Stimulated activated naive B cell treated with anti-CD40 and anti-IgM and Interleukin-4, amounts not matched to agents 10 μg/mL and 1 μg/mL and 100 μg/mL, for 72 hours (primary cell): Measurements from ENCODE around the gene BCO2.
"Not testable (repeated sequence)": the region's sequence is repeated elsewhere in the genome, so short reads cannot be mapped to it uniquely, and the experiment has no call there.

Experiments used
- ATAC-seq, 2 donors: fragments of 150-1000 bp; cut with Tn5 transposase; replicated peaks; 2 replicates each; pipeline ENCODE4 v1.10.0; 2021; ENCODE audit warnings: moderate library complexity in 1 of 2
- DNase-seq: peaks from one replicate; pipeline ENCODE4 v3.0.0; 2021
- H3K27ac Mint-ChIP-seq: one replicate; pipeline ENCODE4 v1.8.0; 2022; ENCODE audit warnings: mild to moderate bottlenecking, mixed read lengths
- H3K27me3 Mint-ChIP-seq, 2 donors: one replicate each; pipeline ENCODE4 v1.8.0; 2022; ENCODE audit warnings: mixed read lengths in 2 of 2
- H3K36me3 Mint-ChIP-seq, 2 donors: one replicate each; pipeline ENCODE4 v1.8.0; 2022; ENCODE audit warnings: mixed read lengths in 2 of 2, mild to moderate bottlenecking in 1 of 2
- H3K4me1 Mint-ChIP-seq, 2 donors: one replicate each; pipeline ENCODE4 v1.8.0; 2022; ENCODE audit warnings: mixed read lengths in 2 of 2, mild to moderate bottlenecking in 1 of 2
- H3K4me3 Mint-ChIP-seq, 2 donors: one replicate each; pipeline ENCODE4 v1.8.0; 2022; ENCODE audit warnings: mild to moderate bottlenecking in 2 of 2, mixed read lengths in 2 of 2, moderate library complexity in 1 of 2
- H3K9me3 Mint-ChIP-seq, 2 donors: one replicate each; pipeline ENCODE4 v1.8.0; 2022; ENCODE audit warnings: mixed read lengths in 2 of 2, mild to moderate bottlenecking in 1 of 2

The BCO2 gene

DNA sequence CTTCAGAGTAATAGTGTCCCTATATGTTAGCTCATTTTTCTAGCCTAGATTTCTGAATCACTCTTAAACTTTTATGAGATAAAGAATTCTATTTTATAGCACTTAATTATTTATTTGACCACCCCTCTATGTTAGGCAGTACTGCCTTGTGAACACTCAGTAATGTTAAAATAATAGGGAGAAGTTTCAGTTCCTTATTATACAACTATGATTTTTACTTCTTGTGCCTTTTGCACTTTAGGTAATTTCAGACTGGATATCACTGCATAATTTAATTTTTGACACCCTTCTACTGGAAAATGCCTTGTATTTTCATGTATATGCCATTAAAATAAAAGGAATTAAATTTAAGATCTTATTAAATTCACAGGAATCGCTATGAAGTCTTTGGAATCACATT lies 3.1 kb downstream of the BCO2 start:
- H3K27ac Mint-ChIP-seq: no peak overlapping the region
- peaks cover 10 to 36% of the 10 kb centered on the region in 2 donors for H3K4me1 Mint-ChIP-seq
- no peak for ATAC-seq
- DNase-seq: no peak
- no peak overlapping the region for H3K4me3 Mint-ChIP-seq
- peaks cover 0 to 1% of the 10 kb centered on the region in 2 donors for H3K36me3 Mint-ChIP-seq
- H3K27me3 Mint-ChIP-seq: peaks cover 10 to 13% of the 10 kb centered on the region in 2 donors
- no peaks in the 10 kb centered on the region for H3K9me3 Mint-ChIP-seq

DNA sequence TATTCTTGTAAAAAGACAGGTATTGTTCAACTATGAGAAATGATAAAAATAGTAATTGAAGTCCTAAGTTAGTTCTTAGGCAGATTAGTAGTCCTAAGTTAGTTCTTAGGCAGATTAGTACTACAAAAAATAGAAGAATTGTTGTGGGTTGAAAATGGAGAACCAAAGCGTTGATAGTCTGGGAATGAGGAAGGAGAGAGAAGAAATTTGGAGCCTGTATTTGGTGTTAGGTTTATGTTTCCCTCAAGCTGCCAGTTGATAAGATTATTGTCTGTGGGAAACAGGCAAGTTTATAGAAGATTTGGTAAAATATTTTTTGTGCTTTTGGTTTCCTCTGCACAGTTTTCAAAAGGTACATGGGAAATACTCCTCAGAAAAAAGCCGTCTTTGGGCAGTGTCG lies 3.6 kb downstream of the BCO2 start:
- H3K9me3 Mint-ChIP-seq: no peaks in the 10 kb centered on the region
- H3K36me3 Mint-ChIP-seq: peaks cover 0 to 1% of the 10 kb centered on the region in 2 donors
- peaks cover 10 to 36% of the 10 kb centered on the region in 2 donors for H3K4me1 Mint-ChIP-seq
- peaks cover 10 to 13% of the 10 kb centered on the region in 2 donors for H3K27me3 Mint-ChIP-seq
- peak overlapping the region; percentile 33 for H3K27ac Mint-ChIP-seq
- H3K4me3 Mint-ChIP-seq: no peak overlapping the region
- no peak for ATAC-seq
- DNase-seq: no peak

DNA sequence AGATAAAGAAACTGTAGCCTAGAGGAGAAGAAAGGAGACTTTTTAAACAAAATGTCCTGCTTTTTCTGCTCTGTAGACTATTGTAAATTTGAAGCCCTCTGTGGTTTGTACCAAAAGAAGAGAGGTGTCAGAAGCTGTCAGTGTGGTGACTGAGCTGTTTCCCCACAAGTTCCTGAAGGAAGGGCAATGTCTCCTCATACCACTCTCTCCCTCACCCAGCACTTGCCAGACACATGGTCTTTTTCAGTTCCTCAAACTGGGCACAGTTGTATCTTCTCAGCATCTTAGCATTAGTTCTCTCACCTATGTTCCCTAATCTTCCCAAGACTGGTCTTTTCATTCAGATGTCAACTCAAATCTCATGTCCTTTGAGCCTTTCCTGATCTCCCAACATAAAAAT lies 4.3 kb downstream of the BCO2 start:
- Mint-ChIP-seq H3K36me3 (peaks cover 0 to 1% of the 10 kb centered on the region in 2 donors), H3K9me3 (no peaks in the 10 kb centered on the region), H3K4me1 (peaks cover 9 to 36% of the 10 kb centered on the region in 2 donors), H3K27me3 (peaks cover 8 to 11% of the 10 kb centered on the region in 2 donors), H3K4me3 (no peak overlapping the region), H3K27ac (no peak overlapping the region)
- DNase-seq (peak; percentile 28), ATAC-seq (peak; percentile 98)

DNA sequence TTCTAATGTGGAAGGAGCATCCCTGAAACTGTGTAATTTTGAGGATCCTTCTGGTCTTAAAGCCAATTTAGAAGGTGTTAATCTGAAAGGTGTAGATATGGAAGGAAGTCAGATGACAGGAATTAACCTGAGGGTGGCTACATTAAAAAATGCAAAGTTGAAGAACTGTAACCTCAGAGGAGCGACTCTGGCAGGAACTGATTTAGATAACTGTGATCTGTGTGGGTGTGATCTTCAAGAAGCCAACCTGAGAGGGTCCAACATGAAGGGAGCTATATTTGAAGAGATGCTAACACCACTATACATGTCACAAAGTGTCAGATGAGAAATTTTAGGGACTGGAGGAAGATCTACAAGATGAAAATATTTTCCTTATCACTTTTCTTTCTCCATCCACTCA lies 7.6 kb downstream of the BCO2 start:
- Mint-ChIP-seq H3K27ac (no peak overlapping the region), H3K27me3 (peaks cover 0 to 4% of the 10 kb centered on the region in 2 donors), H3K9me3 (no peaks in the 10 kb centered on the region), H3K4me1 (peaks cover 6 to 26% of the 10 kb centered on the region in 2 donors), H3K4me3 (no peak overlapping the region), H3K36me3 (peaks cover 0 to 1% of the 10 kb centered on the region in 2 donors)
- DNase-seq: no peak
- peak in 1 of 2 donors; percentile 56 for ATAC-seq

GRCh38 chr11:112185883-112186282 lies 10.6 kb downstream of the BCO2 start:
- Mint-ChIP-seq H3K27me3 (peaks cover 10 to 11% of the 10 kb centered on the region in 2 donors), H3K36me3 (peaks cover 0 to under 1% of the 10 kb centered on the region in 2 donors), H3K9me3 (no peaks in the 10 kb centered on the region), H3K27ac (no peak overlapping the region), H3K4me3 (no peak overlapping the region), H3K4me1 (peaks cover 0 to 11% of the 10 kb centered on the region in 2 donors)
- no peak for ATAC-seq
- no peak for DNase-seq

- no peak for ATAC-seq
- Mint-ChIP-seq H3K27me3 (peaks cover 10 to 11% of the 10 kb centered on the region in 2 donors), H3K36me3 (no peaks in the 10 kb centered on the region), H3K27ac (no peak overlapping the region), H3K4me1 (peaks cover 0 to 11% of the 10 kb centered on the region in 2 donors), H3K9me3 (no peaks in the 10 kb centered on the region), H3K4me3 (no peak overlapping the region)
- DNase-seq: no peak
These were observed 11.0 kb downstream of the BCO2 start for GRCh38 chr11:112186304-112186703.

DNA sequence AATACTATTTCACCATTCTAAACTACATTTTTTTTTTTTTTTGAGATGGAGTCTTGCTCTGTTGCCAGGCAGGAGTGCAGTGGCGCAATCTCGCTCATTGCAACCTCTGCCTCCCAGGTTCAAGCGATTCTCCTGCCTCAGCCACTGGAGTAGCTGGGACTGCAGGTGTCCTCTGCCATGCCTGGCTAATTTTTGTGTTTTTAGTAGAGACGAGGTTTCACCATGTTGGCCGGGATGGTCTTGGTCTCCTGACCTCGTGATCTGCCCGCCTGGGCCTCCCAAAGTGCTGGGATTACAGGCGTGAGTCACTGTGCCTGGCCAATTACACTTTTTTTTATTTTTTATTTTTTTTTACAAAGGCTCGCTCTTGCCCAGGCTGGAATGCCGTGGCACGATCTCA lies 19.8 kb downstream of the BCO2 start:
- not testable (repeated sequence) for H3K9me3 Mint-ChIP-seq, H3K36me3 Mint-ChIP-seq, ATAC-seq, H3K27me3 Mint-ChIP-seq, DNase-seq, H3K27ac Mint-ChIP-seq, H3K4me3 Mint-ChIP-seq, H3K4me1 Mint-ChIP-seq

GRCh38 chr11:112195951-112196351 lies 20.6 kb downstream of the BCO2 start:
- Mint-ChIP-seq H3K27ac (no peak overlapping the region), H3K4me1 (no peaks in the 10 kb centered on the region), H3K4me3 (no peak overlapping the region), H3K36me3 (no peaks in the 10 kb centered on the region), H3K27me3 (no peaks in the 10 kb centered on the region), H3K9me3 (no peaks in the 10 kb centered on the region)
- ATAC-seq (no peak), DNase-seq (no peak)

DNA sequence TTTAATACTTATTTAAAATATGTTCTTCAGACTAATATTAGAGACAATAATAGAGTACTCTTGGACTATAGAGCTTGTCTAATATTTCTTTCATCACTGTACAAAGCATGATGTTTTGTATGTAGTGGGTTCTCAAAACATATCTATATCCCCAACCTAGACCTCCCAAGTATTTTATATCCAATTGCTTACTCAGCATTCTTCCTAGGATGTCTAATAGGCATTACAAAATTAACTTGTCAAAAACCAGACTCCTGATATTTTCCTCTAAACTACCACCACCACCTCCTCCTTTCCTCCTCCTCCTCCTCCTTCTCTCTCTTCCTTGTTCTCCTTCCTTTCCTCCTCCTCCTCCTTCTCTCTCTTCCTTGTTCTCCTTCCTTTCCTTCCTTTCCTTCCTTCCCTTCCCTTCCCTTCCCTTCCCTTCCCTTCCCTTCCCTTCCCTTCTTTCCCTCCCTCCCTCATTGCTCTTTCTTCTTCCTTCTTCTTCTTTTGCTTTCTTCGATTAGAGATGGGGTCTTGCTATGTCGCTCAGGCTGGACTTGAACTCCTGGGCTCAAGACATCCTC lies 21.3 kb downstream of the BCO2 start:
- DNase-seq (no peak), ATAC-seq (no peak)
- H3K4me3 Mint-ChIP-seq: no peak overlapping the region
- no peak overlapping the region for H3K27ac Mint-ChIP-seq
- no peaks in the 10 kb centered on the region for H3K36me3 Mint-ChIP-seq
- no peaks in the 10 kb centered on the region for H3K27me3 Mint-ChIP-seq
- H3K9me3 Mint-ChIP-seq: no peaks in the 10 kb centered on the region
- no peaks in the 10 kb centered on the region for H3K4me1 Mint-ChIP-seq

GRCh38 chr11:112199101-112199500 lies 23.8 kb downstream of the BCO2 start:
- H3K36me3 Mint-ChIP-seq, H3K9me3 Mint-ChIP-seq, H3K4me1 Mint-ChIP-seq, DNase-seq, H3K27me3 Mint-ChIP-seq, H3K4me3 Mint-ChIP-seq, ATAC-seq, H3K27ac Mint-ChIP-seq: not testable (repeated sequence)

DNA sequence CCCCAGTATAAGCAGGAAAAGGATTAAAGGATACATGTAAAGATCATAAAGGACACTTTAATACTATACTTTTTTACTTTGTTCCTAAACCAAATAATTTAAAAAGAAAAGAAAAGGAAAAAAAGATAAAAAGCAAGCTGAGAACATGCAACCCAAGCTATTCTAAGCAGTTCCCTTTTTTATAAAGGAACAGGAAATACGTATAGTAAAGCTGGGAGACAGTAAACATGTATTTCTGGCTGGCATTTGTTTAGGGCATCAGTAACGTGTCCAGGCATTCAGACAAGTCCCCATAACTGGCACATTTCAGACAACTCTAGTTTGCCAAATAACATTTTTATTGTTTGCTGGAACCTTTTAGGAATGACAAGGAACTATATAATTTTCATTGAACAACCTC lies 24.9 kb downstream of the BCO2 start:
- no peaks in the 10 kb centered on the region for H3K27me3 Mint-ChIP-seq
- no peaks in the 10 kb centered on the region for H3K36me3 Mint-ChIP-seq
- ATAC-seq: no peak
- H3K27ac Mint-ChIP-seq: no peak overlapping the region
- no peaks in the 10 kb centered on the region for H3K9me3 Mint-ChIP-seq
- no peak for DNase-seq
- H3K4me1 Mint-ChIP-seq: no peaks in the 10 kb centered on the region
- no peak overlapping the region for H3K4me3 Mint-ChIP-seq

GRCh38 chr11:112206071-112206470 lies 30.8 kb downstream of the BCO2 start:
- ATAC-seq: no peak
- Mint-ChIP-seq H3K27me3 (no peaks in the 10 kb centered on the region), H3K27ac (no peak overlapping the region), H3K36me3 (no peaks in the 10 kb centered on the region), H3K4me1 (no peaks in the 10 kb centered on the region), H3K4me3 (no peak overlapping the region), H3K9me3 (no peaks in the 10 kb centered on the region)
- DNase-seq: no peak

- DNase-seq (no peak), ATAC-seq (no peak)
- peaks cover 0 to 1% of the 10 kb centered on the region in 2 donors for H3K36me3 Mint-ChIP-seq
- no peaks in the 10 kb centered on the region for H3K27me3 Mint-ChIP-seq
- no peak overlapping the region for H3K27ac Mint-ChIP-seq
- H3K4me1 Mint-ChIP-seq: no peaks in the 10 kb centered on the region
- H3K4me3 Mint-ChIP-seq: no peak overlapping the region
- no peaks in the 10 kb centered on the region for H3K9me3 Mint-ChIP-seq
These were observed 35.6 kb downstream of the BCO2 start for GRCh38 chr11:112210890-112211289.

- H3K36me3 Mint-ChIP-seq: peaks cover 0 to 1% of the 10 kb centered on the region in 2 donors
- no peaks in the 10 kb centered on the region for H3K4me1 Mint-ChIP-seq
- no peak overlapping the region for H3K27ac Mint-ChIP-seq
- H3K9me3 Mint-ChIP-seq: no peaks in the 10 kb centered on the region
- no peak for DNase-seq
- no peaks in the 10 kb centered on the region for H3K27me3 Mint-ChIP-seq
- no peak for ATAC-seq
- H3K4me3 Mint-ChIP-seq: no peak overlapping the region
These were observed 36.2 kb downstream of the BCO2 start for GRCh38 chr11:112211536-112211935.

DNA sequence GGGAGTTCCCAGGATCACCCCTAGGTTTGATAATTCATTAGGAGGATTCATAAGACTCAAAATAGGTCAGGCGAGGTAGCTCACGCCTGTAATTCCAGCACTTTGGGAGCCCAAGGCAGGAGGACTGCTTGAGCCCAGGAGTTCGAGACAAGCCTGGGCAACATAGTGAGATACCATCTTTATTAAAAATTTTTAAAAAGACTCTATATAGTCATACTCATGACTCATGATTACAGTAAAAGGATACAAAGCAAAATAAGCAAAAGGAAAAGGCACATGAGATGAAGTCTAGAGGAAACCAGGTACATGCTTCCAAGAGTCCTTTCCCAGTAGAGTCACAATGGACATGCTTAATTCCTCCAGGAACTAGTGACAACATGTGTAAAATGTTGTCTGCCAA lies 37.0 kb downstream of the BCO2 start:
- H3K9me3 Mint-ChIP-seq: no peaks in the 10 kb centered on the region
- DNase-seq: no peak
- H3K27me3 Mint-ChIP-seq: no peaks in the 10 kb centered on the region
- H3K4me3 Mint-ChIP-seq: no peak overlapping the region
- peaks cover 0 to 1% of the 10 kb centered on the region in 2 donors for H3K36me3 Mint-ChIP-seq
- no peak overlapping the region for H3K27ac Mint-ChIP-seq
- no peak for ATAC-seq
- no peaks in the 10 kb centered on the region for H3K4me1 Mint-ChIP-seq

DNA sequence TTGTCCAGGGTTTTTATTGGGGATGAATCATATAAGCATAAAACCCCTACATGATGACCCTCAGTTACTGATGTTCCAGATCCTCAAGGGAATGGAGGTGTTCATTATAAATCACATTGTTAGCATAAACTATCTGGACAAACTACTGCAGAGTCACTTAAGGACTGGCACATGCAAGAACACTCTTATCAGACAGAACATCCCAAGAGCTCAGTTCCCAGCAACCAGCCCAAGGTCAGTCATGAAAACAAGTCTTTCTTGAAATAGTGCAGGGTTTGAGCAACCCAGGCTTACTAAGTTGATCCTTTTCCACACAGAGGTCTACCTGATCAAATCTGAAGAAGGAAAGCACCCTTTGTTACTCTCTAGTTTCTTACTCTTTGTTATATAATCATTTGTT lies 37.4 kb downstream of the BCO2 start:
- ATAC-seq (no peak), DNase-seq (no peak)
- Mint-ChIP-seq H3K27ac (no peak overlapping the region), H3K4me1 (no peaks in the 10 kb centered on the region), H3K9me3 (no peaks in the 10 kb centered on the region), H3K27me3 (no peaks in the 10 kb centered on the region), H3K4me3 (no peak overlapping the region), H3K36me3 (peaks cover 0 to 1% of the 10 kb centered on the region in 2 donors)
